ENCODE measurements around the gene DENND1A.
"Not testable (repeated sequence)": the region's sequence is repeated elsewhere in the genome, so short reads cannot be mapped to it uniquely, and the experiment has no call there.

DENND1A gene

DNA sequence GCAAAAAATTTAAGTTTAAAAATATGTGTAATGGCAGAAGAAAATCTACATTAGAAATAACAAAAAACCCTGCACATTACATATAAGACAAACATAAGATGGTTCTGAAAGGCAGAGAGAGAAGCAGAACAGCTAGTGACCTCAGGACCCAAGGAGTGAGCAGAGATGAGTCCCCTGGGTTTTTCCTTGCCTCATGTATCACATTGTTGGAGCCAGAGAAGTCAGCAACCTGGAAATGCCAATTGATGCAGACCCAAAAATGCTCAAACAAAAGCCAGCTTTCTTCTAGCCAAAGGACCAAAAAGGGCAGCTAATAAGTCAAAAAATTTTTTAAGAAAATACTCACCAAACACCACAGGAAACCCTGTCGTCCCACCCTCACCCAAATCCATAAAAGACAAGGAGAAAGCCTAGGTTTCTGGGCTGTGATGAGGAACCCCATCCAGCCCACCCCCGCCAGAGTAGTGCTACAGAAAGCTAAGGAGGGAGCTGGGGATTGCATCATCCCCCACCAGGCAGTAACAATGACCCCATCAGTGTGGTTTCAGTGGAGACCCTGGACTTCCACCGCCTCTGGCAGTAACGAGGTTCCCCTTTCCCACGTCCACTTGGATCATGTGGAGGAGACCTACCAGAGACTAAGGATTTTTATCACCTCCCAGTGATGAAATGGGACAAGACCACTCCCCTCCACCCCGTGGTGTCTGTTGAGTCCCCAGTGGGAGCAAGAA, 17.6 kb downstream of the DENND1A start:
- no peaks in the 10 kb centered on the region for H3K27me3 Mint-ChIP-seq
- H3K4me3 Mint-ChIP-seq = no peak overlapping the region
- DNase-seq (no peak), ATAC-seq (no peak)
- H3K9me3 Mint-ChIP-seq = no peaks in the 10 kb centered on the region
- no peak overlapping the region for H3K27ac Mint-ChIP-seq
- H3K4me1 Mint-ChIP-seq = peaks cover 15% of the 10 kb centered on the region

DNA sequence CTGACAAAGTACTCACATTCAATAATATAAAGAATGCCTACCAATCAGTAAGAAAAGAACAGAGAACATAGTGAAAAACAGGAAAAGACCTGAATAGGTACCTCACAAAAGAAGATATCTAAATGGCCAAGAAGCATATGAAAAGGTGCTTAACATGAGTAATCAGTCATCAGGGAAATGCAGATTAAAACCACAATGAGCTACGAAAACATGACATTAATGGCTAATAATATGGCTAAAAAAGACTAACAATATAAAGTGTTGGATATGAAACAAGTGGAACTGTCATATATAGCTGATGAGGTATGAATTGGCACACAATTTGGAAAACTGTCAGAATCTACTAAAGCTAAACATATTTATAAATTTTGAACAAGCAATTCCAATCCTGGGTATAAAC, 18.9 kb downstream of the DENND1A start:
- Mint-ChIP-seq H3K4me3 (no peak overlapping the region), H3K9me3 (no peaks in the 10 kb centered on the region)
- no peak for ATAC-seq

GRCh38 chr9:123909192-123909591, 20.7 kb downstream of the DENND1A start:
- H3K4me3 Mint-ChIP-seq, DNase-seq, H3K4me1 Mint-ChIP-seq, ATAC-seq, H3K9me3 Mint-ChIP-seq, H3K27me3 Mint-ChIP-seq, H3K27ac Mint-ChIP-seq: not testable (repeated sequence)

More for the DNA sequence above, 18.9 kb downstream of the DENND1A start:
- DNase-seq = no peak
- H3K27me3 Mint-ChIP-seq = no peaks in the 10 kb centered on the region
- no peak overlapping the region for H3K27ac Mint-ChIP-seq
- H3K4me1 Mint-ChIP-seq = peaks cover 15% of the 10 kb centered on the region

- ATAC-seq, H3K27ac Mint-ChIP-seq, H3K4me3 Mint-ChIP-seq: not testable (repeated sequence)
Measured at GRCh38 chr9:123903550-123903949, 26.4 kb downstream of the DENND1A start.

GRCh38 chr9:123894822-123895221, 35.1 kb downstream of the DENND1A start:
- Mint-ChIP-seq H3K27ac (no peak overlapping the region), H3K27me3 (no peaks in the 10 kb centered on the region), H3K9me3 (no peaks in the 10 kb centered on the region), H3K4me1 (peaks cover 19% of the 10 kb centered on the region), H3K4me3 (no peak overlapping the region)
- DNase-seq (no peak), ATAC-seq (no peak)

More at GRCh38 chr9:123903550-123903949, 26.4 kb downstream of the DENND1A start:
- H3K9me3 Mint-ChIP-seq, DNase-seq, H3K27me3 Mint-ChIP-seq: not testable (repeated sequence)
- H3K4me1 Mint-ChIP-seq = peaks cover 12% of the 10 kb centered on the region

DNA sequence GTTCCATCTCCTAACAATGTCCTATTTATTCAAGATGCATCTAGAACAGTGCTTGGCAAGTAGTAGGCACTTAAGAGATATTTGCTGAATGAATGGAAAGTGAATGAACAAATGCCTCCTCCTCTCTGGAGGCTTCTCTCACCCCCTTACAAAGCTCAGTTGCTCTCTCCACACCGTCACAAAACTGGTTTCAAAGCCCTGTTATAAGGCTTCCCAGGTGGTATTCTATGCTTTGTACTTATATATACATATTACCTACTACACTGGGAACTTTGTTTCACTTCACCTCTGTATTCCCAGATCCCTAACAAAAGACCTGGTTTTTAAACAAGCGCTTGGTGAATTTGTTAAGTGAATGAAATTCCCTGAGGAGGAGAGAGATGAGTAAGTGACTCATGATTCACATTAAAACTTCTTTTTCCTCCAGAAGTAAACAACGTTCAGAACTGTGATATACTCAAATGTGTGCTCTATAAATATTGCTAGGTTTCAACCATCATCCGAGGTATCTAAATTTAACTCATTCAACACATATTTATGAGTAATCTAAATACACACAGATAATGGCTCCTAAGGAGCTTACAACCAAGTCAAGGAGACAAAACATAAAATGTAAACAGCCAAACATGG, 36.0 kb downstream of the DENND1A start:
- Mint-ChIP-seq H3K9me3 (no peaks in the 10 kb centered on the region), H3K27ac (no peak overlapping the region), H3K27me3 (no peaks in the 10 kb centered on the region), H3K4me3 (no peak overlapping the region), H3K4me1 (peaks cover 15% of the 10 kb centered on the region)
- DNase-seq (no peak), ATAC-seq (no peak)

GRCh38 chr9:123893115-123893514, 36.8 kb downstream of the DENND1A start:
- ATAC-seq = no peak
- H3K27me3 Mint-ChIP-seq = no peaks in the 10 kb centered on the region
- H3K4me1 Mint-ChIP-seq = peaks cover 7% of the 10 kb centered on the region
- no peak overlapping the region for H3K4me3 Mint-ChIP-seq
- DNase-seq = no peak
- no peak overlapping the region for H3K27ac Mint-ChIP-seq
- no peaks in the 10 kb centered on the region for H3K9me3 Mint-ChIP-seq

DNA sequence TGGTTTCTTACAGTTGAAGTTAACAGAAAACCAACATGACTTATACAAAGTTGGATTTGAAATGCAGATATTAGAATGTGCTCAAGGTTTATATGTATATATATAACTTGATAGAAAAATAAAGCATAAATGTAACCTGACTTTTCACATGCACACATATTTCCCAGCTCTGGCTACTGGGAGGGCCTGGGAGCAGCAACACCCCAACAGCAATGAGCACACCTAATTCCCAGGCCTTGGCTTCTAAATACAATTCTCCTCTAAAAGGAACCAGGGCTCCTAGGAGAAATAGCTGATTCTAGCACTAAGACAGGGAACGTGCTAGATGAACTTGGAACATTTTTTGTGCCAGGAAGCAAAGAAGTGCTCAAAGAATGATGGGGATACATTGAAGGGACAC, 42.1 kb downstream of the DENND1A start:
- peaks cover 0 to 5% of the 10 kb centered on the region in 2 donors for H3K9me3 Mint-ChIP-seq
- peaks cover 11% of the 10 kb centered on the region for H3K4me1 Mint-ChIP-seq
- no peak for DNase-seq
- H3K27me3 Mint-ChIP-seq = no peaks in the 10 kb centered on the region
- no peak overlapping the region for H3K4me3 Mint-ChIP-seq
- no peak overlapping the region for H3K27ac Mint-ChIP-seq
- no peak for ATAC-seq

- ATAC-seq = not testable (repeated sequence)
Measured at GRCh38 chr9:123885834-123886233, 44.1 kb downstream of the DENND1A start.

DNA sequence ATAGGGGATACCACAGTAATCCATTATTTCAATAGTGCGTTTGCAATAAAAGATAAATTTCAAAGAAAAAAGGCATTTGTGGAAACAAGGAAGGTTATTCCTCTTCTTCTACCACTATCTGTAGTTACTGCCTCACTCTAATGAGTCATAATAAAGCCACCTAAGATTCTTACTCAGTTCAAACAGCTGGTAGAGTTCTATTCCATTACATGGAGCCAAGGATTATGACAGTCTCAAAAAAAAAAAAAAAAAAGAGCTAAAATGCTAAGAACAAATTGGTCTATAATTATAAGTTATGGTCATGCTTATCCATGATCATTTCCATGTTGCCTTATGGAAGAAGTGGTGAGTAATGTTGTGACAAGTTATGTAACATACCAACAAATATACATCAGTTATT, 46.3 kb downstream of the DENND1A start:
- Mint-ChIP-seq H3K27me3 (no peaks in the 10 kb centered on the region), H3K4me1 (peaks cover 25% of the 10 kb centered on the region), H3K9me3 (peaks cover 0 to 5% of the 10 kb centered on the region in 2 donors), H3K4me3 (no peak overlapping the region), H3K27ac (no peak overlapping the region)
- no peak for ATAC-seq
- DNase-seq = no peak

More at GRCh38 chr9:123885834-123886233, 44.1 kb downstream of the DENND1A start:
- H3K9me3 Mint-ChIP-seq, H3K4me3 Mint-ChIP-seq, H3K27ac Mint-ChIP-seq, DNase-seq, H3K27me3 Mint-ChIP-seq: not testable (repeated sequence)
- peaks cover 25% of the 10 kb centered on the region for H3K4me1 Mint-ChIP-seq

GRCh38 chr9:123881604-123882003, 48.3 kb downstream of the DENND1A start:
- DNase-seq (no peak), ATAC-seq (peak; percentile 66)
- Mint-ChIP-seq H3K27me3 (no peaks in the 10 kb centered on the region), H3K9me3 (peaks cover 0 to 5% of the 10 kb centered on the region in 2 donors), H3K4me3 (no peak overlapping the region), H3K4me1 (peaks cover 25% of the 10 kb centered on the region), H3K27ac (peak overlapping the region in 1 of 2 donors; percentile 0)

DNA sequence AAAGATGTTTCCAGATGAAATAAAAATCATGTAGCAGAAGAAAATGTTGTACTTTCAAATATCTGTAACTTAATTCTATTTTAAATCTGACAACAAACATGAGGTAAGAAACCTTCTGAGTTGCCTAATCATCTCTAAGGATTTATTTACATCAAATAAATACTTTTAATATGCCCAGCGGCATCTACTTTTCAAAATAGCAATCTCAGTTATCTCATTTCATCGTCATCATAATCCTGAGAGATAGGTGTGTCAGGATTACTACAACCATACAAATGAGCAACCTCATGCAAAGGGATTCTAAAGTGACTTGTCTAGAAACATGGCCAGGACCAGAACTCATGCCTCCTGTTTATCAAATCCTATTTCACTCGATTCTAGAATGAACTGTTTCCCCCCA, 49.5 kb downstream of the DENND1A start:
- no peak for DNase-seq
- Mint-ChIP-seq H3K4me1 (peaks cover 25% of the 10 kb centered on the region), H3K4me3 (no peak overlapping the region), H3K27ac (no peak overlapping the region), H3K27me3 (no peaks in the 10 kb centered on the region), H3K9me3 (peaks cover 0 to 5% of the 10 kb centered on the region in 2 donors)
- ATAC-seq = no peak

DNA sequence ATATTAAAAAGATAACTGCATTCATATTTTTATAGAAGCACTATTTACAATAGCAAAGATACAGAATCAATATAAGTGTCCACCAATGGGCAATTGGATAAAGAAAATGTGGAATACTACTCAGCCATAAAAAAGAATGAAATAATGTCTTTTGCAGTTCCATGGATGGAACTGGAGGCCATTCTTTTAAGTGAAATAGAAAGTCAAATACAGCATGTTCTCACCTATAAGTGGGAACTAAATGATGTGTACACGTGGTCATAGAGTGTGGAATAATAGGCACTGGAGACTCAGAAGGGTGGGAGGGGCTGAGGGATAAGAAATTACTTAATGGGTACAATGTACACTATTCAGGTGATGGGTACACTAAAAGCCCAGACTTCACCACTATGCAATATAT, 53.2 kb downstream of the DENND1A start:
- Mint-ChIP-seq H3K27ac (no peak overlapping the region), H3K4me3 (no peak overlapping the region)
- no peak for DNase-seq

DNA sequence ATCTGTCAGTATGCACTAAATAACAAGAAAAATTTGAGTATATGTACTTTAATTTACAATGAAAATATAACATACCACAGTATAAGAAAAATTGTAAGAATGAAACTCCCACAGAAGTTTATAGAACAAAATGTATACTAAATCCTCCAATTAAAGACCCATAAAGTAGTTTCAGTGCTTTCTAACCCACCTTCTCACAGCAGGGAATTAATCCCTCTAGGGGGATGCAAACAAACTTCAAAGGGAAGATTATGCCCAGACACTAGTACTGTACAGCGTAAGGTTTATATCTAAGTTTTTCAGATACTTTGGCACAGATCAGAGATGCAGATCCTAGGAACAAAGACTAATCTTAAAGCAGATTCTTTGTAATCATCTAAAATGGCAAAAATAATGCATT, 57.2 kb downstream of the DENND1A start:
- ATAC-seq (no peak), DNase-seq (no peak)
- H3K4me3 Mint-ChIP-seq = no peak overlapping the region
- H3K27me3 Mint-ChIP-seq = no peaks in the 10 kb centered on the region
- H3K9me3 Mint-ChIP-seq = no peaks in the 10 kb centered on the region
- peaks cover 17% of the 10 kb centered on the region for H3K4me1 Mint-ChIP-seq
- H3K27ac Mint-ChIP-seq = peak overlapping the region in 1 of 2 donors; percentile 61

More for the DNA sequence above, 53.2 kb downstream of the DENND1A start:
- no peaks in the 10 kb centered on the region for H3K27me3 Mint-ChIP-seq
- ATAC-seq = no peak
- H3K9me3 Mint-ChIP-seq = no peaks in the 10 kb centered on the region
- H3K4me1 Mint-ChIP-seq = peaks cover 3% of the 10 kb centered on the region

DNA sequence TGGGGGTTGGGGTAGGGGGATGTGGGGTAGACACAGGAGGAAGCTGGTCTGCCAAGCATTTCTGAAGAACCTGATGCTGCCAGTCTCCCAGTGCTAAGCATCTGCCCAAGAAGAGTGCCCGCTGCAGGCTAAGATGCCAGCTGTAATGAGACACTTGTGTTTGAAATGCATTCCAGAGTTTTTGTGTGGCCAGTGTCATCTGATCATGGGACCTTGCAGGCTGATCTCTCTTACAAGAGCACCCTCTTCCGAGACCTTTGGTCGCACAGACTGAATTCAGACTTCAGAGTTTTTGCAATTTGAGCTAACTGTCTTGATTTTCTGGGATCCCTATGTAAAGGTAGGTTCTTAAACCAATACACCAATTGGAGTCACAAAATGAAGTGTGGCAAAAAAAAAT, 58.1 kb downstream of the DENND1A start:
- DNase-seq = no peak
- Mint-ChIP-seq H3K27me3 (no peaks in the 10 kb centered on the region), H3K27ac (no peak overlapping the region), H3K4me1 (peaks cover 27% of the 10 kb centered on the region), H3K9me3 (no peaks in the 10 kb centered on the region), H3K4me3 (no peak overlapping the region)
- no peak for ATAC-seq

- H3K4me1 Mint-ChIP-seq = peaks cover 37% of the 10 kb centered on the region
- H3K9me3 Mint-ChIP-seq = no peaks in the 10 kb centered on the region
- peak overlapping the region; percentile 49 to 60 for H3K4me3 Mint-ChIP-seq
- no peaks in the 10 kb centered on the region for H3K27me3 Mint-ChIP-seq
- H3K27ac Mint-ChIP-seq = peak overlapping the region; percentile 84 to 94
- no peak for DNase-seq
- ATAC-seq = no peak
Measured at GRCh38 chr9:123868002-123868401, 61.9 kb downstream of the DENND1A start.
